ENCODE data around the gene TMEM240.
"Not testable (repeated sequence)": the region's sequence is repeated elsewhere in the genome, so short reads cannot be mapped to it uniquely, and the experiment has no call there.

TMEM240 gene

DNA sequence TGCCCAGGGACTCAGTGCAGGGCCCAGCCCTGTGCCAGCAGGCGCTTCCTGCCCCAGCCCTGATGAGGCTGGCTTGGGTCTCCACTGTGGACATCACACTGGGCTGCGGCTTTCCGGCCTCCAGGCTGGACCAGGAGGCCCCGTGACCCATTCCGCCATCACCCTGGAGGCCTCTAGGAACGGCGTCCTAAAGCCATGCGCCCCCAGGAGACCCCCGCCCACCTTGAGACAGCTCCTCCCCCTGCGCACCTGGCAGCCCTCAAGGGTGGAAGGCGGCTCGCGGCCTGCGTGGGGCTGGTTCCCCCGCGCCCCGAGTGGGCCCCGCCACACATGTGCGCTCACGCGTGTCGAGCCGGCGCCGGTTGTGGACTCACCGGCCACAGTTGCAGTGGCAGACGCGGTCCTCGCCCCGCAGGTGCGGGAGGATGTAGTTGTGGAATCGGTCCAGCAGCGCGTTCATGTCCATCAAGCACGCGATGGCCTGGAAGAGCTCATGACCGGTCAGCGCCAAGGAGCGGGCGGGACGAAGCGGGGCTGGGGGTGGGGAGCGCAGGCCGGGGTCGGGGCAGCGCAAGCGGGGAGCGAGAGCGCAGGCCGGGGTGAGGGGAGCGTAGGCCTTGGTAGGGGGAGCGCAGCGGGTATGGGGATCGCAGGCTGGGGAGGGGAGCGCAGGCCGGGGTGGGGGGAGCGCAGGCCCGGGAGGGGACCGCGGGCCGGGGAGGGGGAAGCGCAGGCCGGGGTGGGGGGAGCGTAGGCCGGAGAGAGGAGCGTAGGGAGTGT is 924 bp downstream of the TMEM240 start:
- peak in 1 of 2 experiments; percentile 15 for DNase-seq

DNA sequence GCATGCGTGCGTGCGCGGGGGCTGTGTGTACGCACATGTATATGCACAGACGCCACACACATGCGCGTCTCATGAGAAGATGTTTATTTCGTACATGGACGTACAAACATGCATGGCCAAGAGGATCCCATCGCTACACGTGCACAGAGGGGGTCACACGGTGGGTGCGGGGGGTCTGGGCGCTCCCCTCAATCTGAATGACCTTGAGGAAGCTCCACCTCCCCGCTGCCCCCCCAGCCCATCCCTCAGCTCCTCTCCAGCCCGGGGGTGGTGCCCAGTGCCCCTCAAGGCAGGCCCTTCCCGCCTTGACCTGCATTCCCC is 1.5 kb downstream of the TMEM240 start:
- no peak for DNase-seq

DNA sequence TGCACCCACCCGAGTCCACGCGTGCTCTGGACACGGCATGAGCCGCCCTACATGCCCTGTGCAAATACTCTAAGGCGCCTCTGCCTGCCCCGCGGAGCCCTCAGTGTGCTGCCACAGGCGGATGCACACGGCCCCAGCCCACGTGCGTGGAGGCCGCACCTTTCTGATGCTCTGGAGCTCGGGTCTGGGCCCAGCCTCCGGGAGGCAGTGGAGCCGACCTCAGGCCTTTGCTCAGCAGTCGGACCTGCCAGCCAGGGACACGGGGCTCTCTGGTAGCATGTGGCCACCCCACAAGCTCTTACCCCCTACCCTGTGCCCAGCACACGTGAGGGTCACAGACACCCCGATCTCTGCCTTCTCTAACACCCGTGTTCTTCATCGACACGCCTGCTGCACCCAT is 2.1 kb downstream of the TMEM240 start:
- DNase-seq: no peak

DNA sequence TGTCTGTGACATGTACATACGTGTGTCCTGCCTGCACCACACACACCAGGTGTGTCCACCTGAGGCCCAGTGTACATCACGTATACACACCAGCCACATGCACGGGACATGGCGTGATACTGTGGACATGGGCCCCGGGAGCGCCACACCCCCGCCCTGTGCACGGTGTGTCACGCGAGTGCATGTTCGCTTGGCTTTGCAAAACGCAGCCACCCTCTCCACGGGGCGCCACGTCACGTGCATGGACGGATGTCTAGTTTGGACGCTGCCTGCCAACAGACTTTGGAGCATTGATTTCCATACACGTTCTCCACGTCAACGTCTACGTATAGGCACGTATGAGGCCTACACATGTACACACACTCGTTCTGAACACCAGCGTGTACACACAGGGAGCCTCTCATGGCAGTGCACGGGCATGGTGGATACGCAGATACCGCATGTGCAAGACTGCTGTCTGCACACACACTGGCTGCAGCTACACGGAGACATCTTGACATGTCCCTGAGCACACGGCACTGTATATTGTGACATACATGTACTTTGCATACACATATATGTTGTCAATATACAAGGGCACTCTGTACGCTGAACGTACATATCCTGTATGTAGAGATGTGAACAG is 2.7 kb downstream of the TMEM240 start:
- no peak for DNase-seq

DNA sequence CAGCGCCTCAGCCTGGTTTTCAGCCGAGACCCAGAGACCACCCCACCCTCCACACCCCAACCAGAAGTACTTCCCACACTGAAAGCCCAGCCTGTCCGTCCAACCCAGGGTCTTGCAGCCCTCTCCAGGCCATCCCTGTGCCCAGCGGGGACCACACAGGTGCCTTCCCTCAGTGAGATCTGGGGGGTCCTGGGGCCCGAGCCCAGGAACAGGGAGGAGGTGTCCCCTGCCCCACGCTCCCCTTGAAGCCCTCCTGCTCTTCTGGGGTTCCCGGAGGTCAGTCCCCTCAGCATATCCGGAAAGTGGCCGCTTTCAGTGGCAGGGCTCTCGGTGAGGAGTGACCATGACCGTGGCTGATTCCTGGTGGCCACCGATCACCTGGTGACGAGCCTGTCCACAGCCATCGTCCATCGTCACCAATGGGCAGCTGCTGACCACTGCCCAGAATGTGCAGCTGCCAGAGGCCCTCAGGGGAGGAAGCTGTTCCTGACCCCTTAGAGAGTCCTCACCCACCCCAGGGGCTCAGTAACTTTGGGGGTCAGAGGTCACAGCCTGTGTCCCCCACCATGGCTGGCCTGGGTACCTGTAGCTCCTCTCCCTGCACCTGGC is 3.4 kb downstream of the TMEM240 start:
- DNase-seq: no peak

DNA sequence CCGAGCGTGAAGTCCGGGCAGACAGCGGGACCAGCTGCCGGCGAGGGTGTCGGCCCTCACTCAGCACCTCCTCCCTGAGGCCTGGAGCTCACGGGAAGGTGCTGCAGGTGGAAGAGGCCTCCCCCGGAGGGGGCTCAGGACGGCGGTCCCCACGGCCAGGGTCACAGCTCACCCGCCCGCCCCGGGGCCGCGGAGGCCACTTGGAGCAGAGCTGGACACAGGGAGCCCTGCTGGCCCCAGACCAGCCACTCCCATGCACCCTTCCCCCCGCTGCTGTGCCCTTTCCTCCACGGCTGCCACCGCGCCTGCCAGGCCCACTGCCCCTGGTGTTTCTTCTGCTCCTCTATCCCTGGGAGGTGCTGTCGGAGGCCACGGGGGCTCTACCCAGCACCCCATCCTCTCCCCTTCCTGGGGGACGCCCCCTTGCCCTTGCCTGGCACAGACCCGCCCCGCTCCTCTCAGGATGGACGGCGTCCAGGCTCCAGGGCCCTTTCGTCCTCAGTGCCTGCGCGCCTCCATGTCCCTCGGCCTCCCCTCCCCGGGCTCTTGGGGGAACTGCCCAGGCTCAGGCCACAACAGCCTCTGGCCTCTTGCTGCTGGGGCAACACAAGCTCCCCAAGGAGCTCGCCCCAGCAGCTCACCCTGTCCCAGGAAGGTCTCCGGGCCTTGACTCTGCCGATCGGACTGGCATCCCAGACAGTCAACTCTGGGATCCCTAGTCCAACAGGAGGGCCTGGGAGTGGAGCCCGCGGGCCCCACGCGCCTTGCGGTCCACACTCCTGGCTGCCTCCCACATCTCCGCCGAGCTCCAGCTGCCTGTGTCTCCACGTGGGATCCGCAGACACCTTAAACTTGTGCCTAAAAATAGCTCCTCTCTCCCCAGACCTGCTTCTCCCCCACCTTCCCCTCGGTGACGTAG is 4.1 kb downstream of the TMEM240 start:
- DNase-seq: no peak

DNA sequence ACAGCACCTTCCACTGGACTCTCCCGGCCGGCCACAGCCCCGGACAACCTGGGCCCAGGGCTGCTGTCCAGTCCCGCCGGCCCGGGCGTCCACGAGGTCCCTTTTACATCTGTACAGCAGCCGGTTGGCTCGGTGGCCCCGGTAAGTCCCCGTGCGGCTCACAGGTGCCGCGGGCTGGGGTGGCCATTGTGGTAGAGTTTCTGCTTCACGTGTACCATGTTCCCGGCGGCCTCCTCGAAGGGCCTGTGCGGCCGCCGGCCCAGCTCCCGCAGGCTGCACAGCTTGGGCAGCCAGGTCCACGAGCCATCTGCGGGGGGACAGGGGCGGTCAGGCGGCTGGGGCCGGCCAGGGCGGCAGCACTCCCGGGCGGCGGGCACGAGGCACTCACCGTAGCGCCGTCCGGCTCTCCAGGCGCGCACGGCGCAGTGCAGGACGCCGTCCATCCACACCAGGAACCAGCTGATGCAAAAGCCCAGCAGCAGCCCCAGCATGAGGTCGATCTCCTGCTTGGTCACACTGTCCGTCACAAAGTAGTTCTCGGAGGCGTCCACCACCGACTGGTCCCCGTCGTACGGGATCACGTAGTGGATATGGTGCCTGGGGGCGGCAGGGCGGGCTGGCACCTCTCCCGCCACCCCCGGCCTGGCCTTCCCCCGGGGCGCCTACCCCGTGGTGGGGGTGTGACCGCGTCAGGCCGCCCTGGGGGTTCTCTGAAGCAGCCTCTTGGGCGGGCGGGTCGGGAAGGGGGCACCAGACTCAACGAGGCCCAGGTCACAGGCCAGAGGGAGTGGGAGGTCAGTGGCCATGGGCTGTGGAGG is 5.0 kb downstream of the TMEM240 start:
- DNase-seq: no peak

DNA sequence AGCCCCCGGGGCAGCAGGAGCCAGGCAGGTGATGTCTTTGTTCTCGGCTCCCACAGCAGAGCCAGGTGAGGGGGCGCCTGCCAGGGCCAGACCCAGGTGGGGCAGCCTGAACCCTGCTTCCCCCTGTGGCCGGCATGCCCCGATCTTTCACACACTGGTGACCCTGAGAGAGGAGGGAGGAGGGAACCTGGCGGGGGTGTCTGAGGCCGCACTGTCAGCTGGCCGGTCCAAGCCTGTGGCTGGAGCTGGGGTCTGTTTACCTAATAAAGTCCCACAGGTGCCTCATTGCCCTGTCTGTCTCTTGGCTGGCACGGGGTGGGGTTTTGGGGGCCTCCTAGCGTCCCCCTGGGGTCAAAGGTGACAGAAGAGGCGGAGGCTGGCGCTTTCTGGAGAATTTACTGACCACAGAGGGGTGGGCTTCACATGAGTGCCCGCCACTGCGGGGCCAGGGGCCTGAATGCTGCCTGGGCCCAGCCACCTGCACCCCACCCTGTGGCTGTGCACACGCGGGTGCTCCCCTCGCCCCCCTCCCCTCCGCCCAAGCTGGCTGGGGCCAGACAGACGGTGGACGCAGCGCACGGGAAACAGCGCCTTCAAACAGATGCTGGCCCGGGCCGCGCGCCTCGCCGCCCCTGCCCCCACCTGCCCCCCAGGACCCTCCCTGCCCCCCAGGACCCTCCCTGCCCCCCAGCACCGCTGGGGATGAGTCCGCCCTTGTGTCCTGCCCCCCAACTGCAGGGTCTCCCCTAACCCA is 5.8 kb downstream of the TMEM240 start:
- no peak for DNase-seq

DNA sequence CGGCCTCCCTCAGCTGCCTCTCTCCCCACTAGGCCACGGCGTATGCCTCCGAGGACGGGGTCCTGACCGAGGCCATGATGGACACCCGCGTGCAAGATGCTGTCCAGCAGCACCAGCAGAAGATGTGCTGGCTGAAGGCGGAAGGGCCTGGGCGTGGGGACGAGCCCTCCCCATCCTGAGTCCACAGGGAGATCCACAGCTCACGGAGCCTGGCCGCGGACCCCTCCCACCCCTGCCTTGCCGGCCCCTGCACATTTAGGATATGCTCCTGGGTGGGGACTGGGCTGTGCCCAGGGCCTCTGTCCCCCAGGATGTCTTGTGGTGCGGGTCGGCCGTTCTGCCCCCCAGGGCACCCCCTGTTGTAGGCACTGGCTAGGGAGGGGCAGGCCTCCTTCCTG is 6.5 kb downstream of the TMEM240 start:
- not testable (repeated sequence) for DNase-seq

DNA sequence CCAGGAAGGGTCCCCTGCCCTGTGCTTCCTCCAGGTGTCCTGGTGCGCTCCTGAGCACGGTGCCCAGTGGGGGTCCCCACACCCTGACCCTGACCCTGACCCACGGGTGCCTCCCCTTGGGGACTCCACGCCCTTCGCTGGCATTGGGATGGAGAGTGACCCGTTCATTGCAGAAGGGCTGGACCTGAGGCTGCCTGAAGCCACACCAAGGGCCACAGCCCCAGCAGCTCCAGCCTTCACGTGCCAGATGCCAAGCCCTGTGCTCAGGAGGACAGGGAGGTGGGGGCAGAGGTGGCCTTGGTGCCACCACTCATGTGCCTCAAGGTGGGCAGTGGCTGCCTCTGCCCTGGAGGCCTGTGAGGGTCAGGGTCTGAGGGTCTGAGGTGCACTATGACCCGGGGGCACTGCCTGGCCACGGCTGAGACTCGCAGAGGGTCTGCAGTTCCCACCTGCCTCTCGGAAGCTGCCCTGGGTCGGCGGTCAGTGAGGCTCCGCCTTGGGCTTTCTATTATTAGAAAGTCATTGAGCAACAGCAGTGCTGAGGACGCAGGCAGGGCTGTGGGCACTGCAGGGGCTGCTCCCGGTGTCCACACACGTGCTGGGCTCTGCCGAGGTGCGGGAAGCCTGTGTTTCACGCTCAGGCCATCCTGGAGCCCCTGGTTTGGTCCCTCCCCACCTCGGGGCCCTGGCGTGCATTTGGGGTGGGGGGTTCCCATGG is 7.1 kb downstream of the TMEM240 start:
- DNase-seq: not testable (repeated sequence)

DNA sequence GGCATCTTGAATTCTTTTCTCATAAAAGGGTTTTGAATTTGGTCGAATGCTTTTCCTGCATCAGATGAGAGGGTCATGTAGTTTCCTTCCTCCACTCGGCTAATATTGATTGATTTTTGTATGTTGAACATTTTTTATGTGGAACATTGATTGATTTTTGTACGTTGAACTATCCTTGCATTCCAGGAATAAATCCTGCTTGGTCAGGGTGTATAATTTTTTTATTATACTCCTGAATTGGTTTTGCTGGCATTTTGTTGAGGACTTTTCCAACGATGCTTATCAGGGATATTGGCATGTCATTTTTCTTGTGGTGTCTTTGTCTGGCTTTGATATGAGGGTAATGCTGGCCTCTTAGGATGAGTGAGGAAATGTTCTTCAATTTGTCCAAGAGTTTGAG is 8.5 kb downstream of the TMEM240 start:
- no peak for DNase-seq

DNA sequence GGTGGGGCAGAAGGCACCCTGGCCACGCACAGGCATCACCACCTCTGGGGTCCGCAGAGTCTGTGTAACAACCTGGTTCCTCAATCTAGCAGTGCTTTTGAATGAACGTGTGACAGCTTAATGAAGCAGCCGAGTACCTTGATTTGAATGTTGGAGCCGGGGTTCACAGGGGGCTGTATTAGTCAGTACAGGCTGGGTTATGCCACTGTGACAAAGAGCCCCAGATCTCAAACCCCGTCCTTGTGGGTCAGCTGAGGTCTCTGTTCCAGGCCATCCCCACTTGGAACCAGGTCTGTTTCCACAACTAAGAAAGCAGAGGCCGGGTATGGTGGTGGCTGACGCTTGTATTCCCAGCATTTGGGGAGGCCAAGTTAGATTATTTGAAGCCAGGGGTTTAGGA is 10.5 kb downstream of the TMEM240 start:
- no peak for DNase-seq

DNA sequence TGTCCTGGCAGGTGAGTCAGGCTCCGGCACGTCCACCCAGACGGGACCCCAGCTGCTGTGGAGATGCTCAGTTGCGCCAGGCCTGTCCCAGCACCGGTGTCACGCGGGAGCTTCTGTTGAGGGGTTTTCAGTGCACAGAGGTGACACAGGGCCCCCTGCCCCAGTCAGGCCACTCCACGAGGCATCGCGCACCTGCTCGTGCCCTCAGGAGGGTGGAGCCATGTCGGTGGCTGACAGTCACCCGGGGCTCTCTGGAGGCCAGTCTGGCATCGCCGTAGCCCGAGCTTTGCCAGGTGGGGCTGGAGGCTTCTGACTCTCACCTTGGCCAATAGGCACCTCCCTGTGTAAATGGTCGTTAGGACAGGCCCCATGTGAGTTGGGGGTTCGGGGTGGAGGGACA is 11.1 kb downstream of the TMEM240 start:
- DNase-seq: no peak

DNA sequence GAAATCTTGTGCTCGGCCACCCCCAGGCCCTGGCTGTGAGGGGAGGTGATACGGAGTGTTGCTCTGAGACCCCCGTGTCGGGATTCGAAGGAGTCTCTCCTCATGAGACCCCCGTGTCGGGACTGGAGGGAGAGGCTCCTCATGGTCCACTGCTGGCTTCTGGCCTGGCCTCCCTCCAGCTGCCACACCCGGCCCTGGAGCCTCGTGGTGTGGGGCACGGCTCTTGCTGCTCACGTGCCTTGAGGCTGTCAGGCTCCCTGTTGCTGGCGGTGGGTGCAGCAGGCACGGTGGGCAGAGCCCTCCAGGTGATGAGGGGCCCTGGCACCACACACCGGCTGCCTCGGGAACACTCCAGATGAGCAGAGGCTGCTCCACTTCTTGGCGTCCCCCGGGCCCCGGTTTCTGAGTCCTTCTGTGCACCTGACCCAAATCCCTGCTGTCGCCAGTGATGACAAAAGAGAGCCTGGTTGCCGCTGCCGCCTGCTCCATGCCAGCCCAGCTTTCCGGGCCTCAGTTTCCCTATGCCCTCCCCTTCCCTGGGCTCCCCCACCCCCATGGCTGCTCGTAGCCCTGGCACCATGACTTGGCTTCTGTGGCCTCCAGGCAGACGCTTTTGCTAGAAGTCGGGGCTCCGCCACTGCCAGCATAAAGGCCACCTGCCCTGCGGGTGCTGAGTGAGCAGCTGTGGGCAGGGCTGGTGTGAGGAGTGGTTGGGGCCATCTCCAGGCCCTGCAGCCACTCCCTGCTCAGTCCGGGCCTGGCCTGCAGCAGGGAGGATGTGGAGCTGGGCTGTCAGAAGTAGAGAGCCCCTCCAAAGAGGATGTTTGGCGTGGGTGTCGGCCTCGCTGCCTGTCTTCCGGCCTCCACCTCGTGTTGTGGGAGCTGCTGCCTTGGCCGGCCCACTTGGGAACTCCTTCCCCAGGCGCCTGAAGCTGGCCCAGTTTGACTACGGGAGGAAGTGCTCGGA is 11.8 kb downstream of the TMEM240 start:
- no peak for DNase-seq

DNA sequence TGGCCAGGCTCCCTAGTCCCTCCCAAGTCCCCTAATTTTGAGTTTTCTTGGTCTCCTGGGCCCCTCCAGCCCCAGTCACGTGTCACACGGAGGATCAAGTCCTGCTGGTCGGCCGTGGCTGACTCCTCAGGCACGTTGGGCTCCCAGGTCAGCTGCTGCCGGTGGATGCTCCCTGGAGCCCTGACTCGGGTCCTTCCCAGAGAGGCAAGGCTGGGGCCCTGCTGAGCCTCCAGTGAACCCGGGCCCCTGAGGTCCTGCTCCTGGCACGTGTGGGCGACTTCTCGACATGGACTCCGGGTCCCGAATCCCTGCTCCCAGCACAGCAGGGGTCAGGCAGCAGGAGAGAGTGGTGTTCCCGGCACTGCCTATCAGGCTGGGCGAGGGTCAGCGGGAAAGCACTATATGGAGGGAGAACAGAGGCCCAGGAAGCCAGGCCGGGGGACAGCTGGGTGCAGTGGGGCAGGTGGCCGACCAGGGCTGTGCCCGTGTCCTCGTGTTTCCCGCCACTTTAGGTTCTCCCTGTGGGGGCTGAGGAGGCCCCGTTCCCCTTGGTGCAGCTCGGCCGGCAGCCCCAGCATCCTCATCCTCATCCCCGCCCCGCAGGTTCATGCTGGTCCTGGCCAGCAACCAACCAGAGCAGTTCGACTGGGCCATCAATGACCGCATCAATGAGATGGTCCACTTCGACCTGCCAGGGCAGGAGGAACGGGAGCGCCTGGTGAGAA is 13.2 kb downstream of the TMEM240 start:
- DNase-seq: no peak

DNA sequence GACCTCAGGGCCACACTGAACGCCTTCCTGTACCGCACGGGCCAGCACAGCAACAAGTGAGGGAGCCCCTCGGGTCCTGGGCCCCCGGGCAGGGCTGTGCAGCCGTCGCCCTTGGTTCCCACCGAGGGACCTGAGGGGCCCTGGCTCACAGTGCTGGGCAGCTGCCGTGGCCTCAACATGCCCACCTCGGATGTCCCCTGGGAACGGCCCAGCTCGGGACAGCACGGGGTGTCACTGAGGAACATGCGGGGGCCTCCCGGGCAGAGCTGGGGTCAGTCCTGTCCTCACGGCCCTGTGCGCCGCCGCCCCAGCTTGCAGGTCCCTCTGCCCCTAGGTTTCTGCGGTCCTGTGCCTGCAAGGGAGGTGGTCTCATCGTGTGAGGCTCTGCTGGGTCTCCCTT is 13.9 kb downstream of the TMEM240 start:
- not testable (repeated sequence) for DNase-seq

DNA sequence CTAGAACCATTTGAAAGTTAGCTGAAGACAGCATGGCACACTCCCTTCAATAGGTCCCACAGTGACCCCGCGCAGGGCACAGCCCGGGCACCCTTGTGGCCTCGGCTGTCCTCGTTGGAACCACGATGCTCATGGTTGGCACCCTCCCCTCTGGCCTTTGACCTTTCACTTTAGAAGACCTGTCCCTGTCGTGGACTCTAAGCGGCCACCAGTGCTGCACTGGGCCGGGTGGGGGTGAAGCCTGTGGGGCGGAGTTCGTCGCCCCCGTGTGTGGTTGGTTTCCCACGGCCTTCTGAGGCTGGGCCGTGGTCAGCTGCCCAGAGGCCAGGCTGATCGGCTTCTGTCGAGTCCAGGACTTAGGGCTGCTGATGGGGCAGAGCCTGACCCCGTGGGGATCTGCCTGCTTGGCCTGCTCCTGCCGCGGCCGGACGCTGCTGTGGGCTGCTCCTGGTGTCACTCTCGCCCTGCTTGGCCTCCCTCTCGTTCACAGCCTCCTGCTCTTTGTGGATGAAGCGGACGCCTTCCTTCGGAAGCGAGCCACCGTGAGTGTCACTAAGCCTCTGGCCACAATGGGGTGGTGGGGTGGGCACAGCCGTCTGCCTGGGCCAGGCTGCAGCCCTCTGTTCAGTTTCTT is 15.6 kb downstream of the TMEM240 start:
- not testable (repeated sequence) for DNase-seq

DNA sequence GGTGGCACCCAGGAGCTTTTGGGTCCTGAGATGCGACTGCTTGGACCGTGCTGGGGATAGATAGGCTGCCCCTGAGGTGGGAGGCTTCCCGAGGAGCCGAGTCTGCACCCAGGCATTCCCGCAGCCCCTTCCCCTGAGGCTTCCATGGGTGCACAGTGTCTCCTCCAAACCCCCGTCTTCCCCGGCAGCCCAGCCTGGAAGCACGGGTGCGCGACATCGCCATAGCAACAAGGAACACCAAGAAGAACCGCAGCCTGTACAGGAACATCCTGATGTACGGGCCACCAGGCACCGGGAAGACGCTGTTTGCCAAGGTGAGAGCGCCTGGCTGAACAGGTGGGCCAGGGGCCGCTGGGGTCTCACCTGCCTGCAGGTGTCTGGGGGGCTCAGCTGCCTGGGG is 16.8 kb downstream of the TMEM240 start:
- DNase-seq: not testable (repeated sequence)

Measured in cerebellar nuclear complex (tissue), 1 donor.